ENCODE data around the gene LIME1. TPM values are rescaled to one million over a fixed set of nuclear protein-coding genes. Genes with fewer than 3 reads are reported as not detected.

The LIME1 gene
- total and polyA plus RNA-seq, 10 of the 15 experiments (the other 5 are each of a cell fraction or from before 2014, with no cell fraction given) = 0.35 to 154 (median 49.9) TPM

GRCh38 chr20:63758152-63758551 is 21.7 kb downstream of the LIME1 start:
- Histone ChIP-seq H3K4me3 (no peak overlapping the region), H3K36me3 (ENCODE audit: control insufficient read depth in 2 of 2, insufficient read depth in 2 of 2, low read length in 1 of 2) (no peaks in the 10 kb centered on the region), H4K20me1 (ENCODE audit: control insufficient read depth, insufficient read depth) (no peaks in the 10 kb centered on the region), H3K27me3 (replicated peaks in 1 of 2; ENCODE audit: control insufficient read depth in 2 of 2, insufficient read depth in 2 of 2, low read length in 1 of 2) (peaks cover 0 to 2% of the 10 kb centered on the region in 2 experiments; a peak in 1 of 4 replicates), H3K27ac (ENCODE audit: control insufficient read depth, insufficient read depth) (no peak overlapping the region), H3K9me3 (replicated peaks; ENCODE audit: control insufficient read depth, insufficient read depth, low read length) (no peaks in the 10 kb centered on the region), H3K4me1 (ENCODE audit: control insufficient read depth, insufficient read depth, low read length) (no peaks in the 10 kb centered on the region), H3K4me2 (ENCODE audit: control insufficient read depth, insufficient read depth) (no peak overlapping the region), H3K79me2 (ENCODE audit: control insufficient read depth, insufficient read depth, low read length) (no peaks in the 10 kb centered on the region), H3K9ac (ENCODE audit: control insufficient read depth, insufficient read depth, low read length) (no peak overlapping the region), H2AFZ (ENCODE audit: control insufficient read depth, low read depth, low read length) (no peak overlapping the region)
- TF ChIP-seq ATF7 (IDR thresholded peaks at IDR 0.05; ENCODE audit: low read depth) = no peak
- no peak for TF ChIP-seq TBL1XR1 (IDR thresholded peaks at IDR 0.05; ENCODE audit: low read depth, low read length)
- TF ChIP-seq SP1 (IDR thresholded peaks at IDR 0.05; ENCODE audit: low read depth, low read length) = no peak
- no peak for TF ChIP-seq NR2F1 (conservative IDR thresholded peaks at IDR 0.05)
- no peak for TF ChIP-seq ZBTB40 (IDR thresholded peaks at IDR 0.05; ENCODE audit: borderline replicate concordance)
- TF ChIP-seq NKRF (conservative IDR thresholded peaks at IDR 0.05) = no peak
- no peak for TF ChIP-seq MTA3 (IDR thresholded peaks at IDR 0.05; ENCODE audit: borderline replicate concordance, low read length)
- no peak for TF ChIP-seq YY1 (IDR thresholded peaks at IDR 0.05; ENCODE audit: low read depth, low read length)
- no peak for TF ChIP-seq MEF2B (IDR thresholded peaks at IDR 0.05; ENCODE audit: partially characterized antibody, poor library complexity, severe bottlenecking)
- TF ChIP-seq, protein P1, sequence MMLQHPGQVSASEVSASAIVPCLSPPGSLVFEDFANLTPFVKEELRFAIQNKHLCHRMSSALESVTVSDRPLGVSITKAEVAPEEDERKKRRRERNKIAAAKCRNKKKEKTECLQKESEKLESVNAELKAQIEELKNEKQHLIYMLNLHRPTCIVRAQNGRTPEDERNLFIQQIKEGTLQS (IDR thresholded peaks at IDR 0.05; ENCODE audit: borderline replicate concordance, extremely low read depth, low read depth, low read length) = no peak
- TF ChIP-seq IKZF1 (conservative IDR thresholded peaks at IDR 0.05) = no peak
- no peak for TF ChIP-seq KDM1A (IDR thresholded peaks at IDR 0.05; ENCODE audit: borderline replicate concordance)
- no peak for TF ChIP-seq RCOR1 (conservative IDR thresholded peaks at IDR 0.05; ENCODE audit: low read depth, low read length)
- intact Hi-C loops (cut with micrococcal nuclease; ENCODE audit: unreplicated experiment) = no loop called here
- SMC1A ChIA-PET (ENCODE audit: uncharacterized antibody, unreplicated experiment) = no interaction called here
- RAD21 ChIA-PET (ENCODE audit: unreplicated experiment) = no interaction called here
- CTCF ChIA-PET = interaction anchor here (1.1 kb wide), 1 partner anchor 12 kb away, joined by 3 read pairs; no protein-coding TSS in a partner anchor
- ATAC-seq (no peak), FAIRE-seq (no peak), DNase-seq (ENCODE audit: low read depth, low spot score) (no peak)
- BruUV-seq (replicated peaks) = no TSS peak
- 41% methylated on average over 3 of the region's 7 CpGs for WGBS (ENCODE audit: insufficient coverage, insufficient replicate concordance, low lambda C conversion rate, missing lambda C conversion rate)
- in situ Hi-C loops (cut with MboI) = no loop called here
- POLR2A ChIA-PET = interaction anchor here (0.7 kb wide), 1 partner anchor 21 kb away, joined by 3 read pairs; no protein-coding TSS in a partner anchor

Data from GM12878 (cell line).